AG04449 (cell line): ENCODE data around the gene NCCRP1.

Experiments
- CTCF ChIA-PET: fragments of 350-600 bp; formaldehyde crosslinking; extraction: SDS; loops from one replicate; lab custom pipeline; 2021; ENCODE audit warnings: antibody characterized with exemption; lab: Yijun Ruan, JAX
- POLR2A ChIA-PET: fragments of 400-600, 350-600 bp; formaldehyde crosslinking; extraction: SDS; loops from one replicate; lab custom pipeline; 2020; ENCODE audit warnings: antibody characterized with exemption, inconsistent platforms; lab: Yijun Ruan, JAX
- DNase-seq: peaks from one replicate; pipeline ENCODE4 v3.0.0-alpha.2; 2010; ENCODE audit warnings: low read depth, low spot score
- H3K4me3 ChIP-seq: 2 replicates; pipeline ENCODE4 v1.5.1; 2011; ENCODE audit warnings: low read depth, mild to moderate bottlenecking, control low read depth, low read length
- CTCF ChIP-seq: IDR thresholded peaks from one replicate; pipeline ENCODE4 v1.5.1; 2011; ENCODE audit warnings: mild to moderate bottlenecking, moderate library complexity, low read length, control low read depth, inconsistent platforms; ENCODE audit not compliant: insufficient read depth; ENCODE audit errors: missing control alignments

Gene NCCRP1

GRCh38 chr19:39194832-39195542 lies 1.8 kb upstream of the NCCRP1 start:
- DNase-seq = no peak
- POLR2A ChIA-PET = no interaction called here
- CTCF ChIA-PET = interaction anchor here (0.6 to 1.1 kb wide), 2 partner anchors 73 to 133 kb away, joined by 3 to 4 read pairs; no protein-coding TSS in a partner anchor
- H3K4me3 ChIP-seq = no peak overlapping the region
- TF ChIP-seq CTCF = no peak

DNA sequence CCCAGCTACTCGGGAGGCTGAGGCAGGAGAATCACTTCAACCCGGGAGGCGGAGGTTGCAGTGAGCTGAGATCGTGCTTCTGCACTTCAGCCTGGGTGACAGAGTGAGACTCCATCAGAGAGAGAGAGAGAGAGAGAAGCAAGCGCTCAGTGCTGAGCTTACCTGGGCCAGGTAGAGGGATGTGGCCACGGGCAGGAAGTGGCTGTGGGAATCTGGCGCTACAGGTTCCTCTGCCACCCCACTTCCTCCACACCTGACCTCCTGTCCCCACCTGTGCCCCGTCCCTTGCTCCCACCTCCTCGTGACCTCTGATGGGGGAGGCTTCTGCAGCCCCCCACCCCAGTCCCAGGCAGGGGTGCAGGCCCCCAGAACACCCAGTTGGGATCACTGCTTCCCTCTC lies 1.0 kb upstream of the NCCRP1 start:
- CTCF ChIA-PET = interaction anchor here (1.1 kb wide), 1 partner anchor 74 kb away, joined by 4 read pairs; no protein-coding TSS in a partner anchor
- POLR2A ChIA-PET = no interaction called here
- TF ChIP-seq CTCF = no peak

DNA sequence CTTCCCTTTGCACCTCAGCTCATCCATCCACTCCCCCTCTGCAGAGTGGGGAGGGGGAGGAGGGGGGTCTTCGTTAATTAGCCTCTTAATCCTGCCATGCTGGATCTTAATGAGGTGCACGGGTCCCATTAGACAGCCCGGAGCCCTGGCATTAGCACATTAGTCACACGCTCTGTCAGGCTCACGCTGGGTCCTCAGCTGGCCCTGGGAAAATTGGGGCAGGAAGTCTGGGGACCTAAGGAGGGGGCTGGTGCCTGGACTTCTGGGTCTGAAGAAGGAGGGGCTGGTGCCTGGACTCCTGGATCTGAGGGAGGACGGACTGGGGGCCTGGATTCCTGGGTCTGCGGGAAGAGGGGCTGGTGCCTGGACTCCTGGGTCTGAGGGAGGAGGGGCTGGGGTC lies 444 bp upstream of the NCCRP1 start:
- ChIA-PET POLR2A (no interaction called here), CTCF (interaction anchor here (1.1 kb wide), 1 partner anchor 74 kb away, joined by 4 read pairs; no protein-coding TSS in a partner anchor)
- no peak for DNase-seq
- no peak overlapping the region for H3K4me3 ChIP-seq
- TF ChIP-seq CTCF = no peak

More for the DNA sequence above, 1.0 kb upstream of the NCCRP1 start:
- no peak overlapping the region for H3K4me3 ChIP-seq
- no peak for DNase-seq

GRCh38 chr19:39197808-39198207 lies 1.0 kb downstream of the NCCRP1 start:
- no peak overlapping the region for H3K4me3 ChIP-seq
- no peak for TF ChIP-seq CTCF
- ChIA-PET CTCF (interaction anchor here (1.6 kb wide), 1 partner anchor 11 kb away, joined by 4 read pairs; no protein-coding TSS in a partner anchor), POLR2A (interaction anchor here (0.6 kb wide), 1 partner anchor 139 kb away, joined by 3 read pairs; no protein-coding TSS in a partner anchor)
- DNase-seq = no peak

GRCh38 chr19:39199025-39199424 lies 2.3 kb downstream of the NCCRP1 start:
- no peak overlapping the region for H3K4me3 ChIP-seq
- ChIA-PET POLR2A (no interaction called here), CTCF (interaction anchor here (1.0 to 1.9 kb wide), 2 partner anchors 11 to 77 kb away, joined by 4 to 6 read pairs; no protein-coding TSS in a partner anchor)
- no peak for TF ChIP-seq CTCF
- DNase-seq = no peak

GRCh38 chr19:39200066-39200802 lies 3.5 kb downstream of the NCCRP1 start:
- ChIA-PET POLR2A (no interaction called here), CTCF (interaction anchor here (1.9 kb wide), 1 partner anchor 78 kb away, joined by 4 read pairs; no protein-coding TSS in a partner anchor)

More at GRCh38 chr19:39200066-39200802, 3.5 kb downstream of the NCCRP1 start:
- H3K4me3 ChIP-seq = no peak overlapping the region
- DNase-seq = no peak
- TF ChIP-seq CTCF = no peak
